HG02571 (cell line): ENCODE results near the gene UNC119.

Experiments
- ATAC-seq: cut with Tn5 transposase; IDR thresholded peaks from one replicate; pipeline ENCODE4 v1.9.1; 2021; ENCODE audit warnings: mild to moderate bottlenecking, moderate library complexity; ENCODE audit not compliant: unreplicated experiment

UNC119 gene

GRCh38 chr17:28500712-28501379, 51.6 kb downstream of the UNC119 start:
- ATAC-seq = no peak

- ATAC-seq = no peak
Measured at GRCh38 chr17:28499684-28500357, 52.6 kb downstream of the UNC119 start.

- ATAC-seq = no peak
Measured at GRCh38 chr17:28499364-28499664, 53.1 kb downstream of the UNC119 start.

GRCh38 chr17:28498652-28499363, 53.6 kb downstream of the UNC119 start:
- ATAC-seq = no peak

GRCh38 chr17:28497931-28498330, 54.5 kb downstream of the UNC119 start:
- ATAC-seq = no peak
